OCI-LY3 (cell line): Measurements from ENCODE around the gene SEMA6D.

Experiments used
- CTCF ChIP-seq: fragments of 200-600, 300-600 bp; sonication (generic); IDR thresholded peaks from 2 replicates; pipeline ENCODE4 v1.5.1; 2014; ENCODE audit warnings: antibody characterized with exemption, low read length, low read depth
- EZH2phosphoT487 ChIP-seq: fragments of 200-600 bp; shearing (Covaris generic); IDR thresholded peaks from 2 replicates; pipeline ENCODE4 v1.6.1; 2018; ENCODE audit warnings: antibody characterized with exemption, mixed run types, low read depth

- TF ChIP-seq CTCF: no peak
- no peak for TF ChIP-seq EZH2phosphoT487
Measured at GRCh38 chr15:47717036-47717612, at the start of gene SEMA6D.
